Cardiac fibroblast (primary cell): ENCODE data around the gene SKI.

ENCODE experiments used
- DNase-seq, 2 donors: peaks; one replicate each; pipeline versions ENCODE4 v3.0.0 to v3.0.0-alpha.2; 2010; ENCODE audit warnings: low read depth in 2 of 2
- H3K4me3 ChIP-seq, 2 donors: replicated peaks in 1 of 2; 1 replicate in 1 of 2; 2 replicates in 1 of 2; pipeline ENCODE4 v1.5.1; 2011; ENCODE audit warnings: low read depth in 2 of 2, low read length in 2 of 2, mild to moderate bottlenecking in 2 of 2, moderate library complexity in 1 of 2
- CTCF ChIP-seq: IDR thresholded peaks from one replicate; pipeline ENCODE4 v1.5.1; 2011; ENCODE audit warnings: low read depth, mild to moderate bottlenecking, low read length, inconsistent platforms

Gene SKI

GRCh38 chr1:2297246-2298011 is 69.3 kb downstream of the SKI start:
- DNase-seq = no peak
- no peak for TF ChIP-seq CTCF
- no peak overlapping the region for H3K4me3 ChIP-seq

- no peak for TF ChIP-seq CTCF
- no peak overlapping the region for H3K4me3 ChIP-seq
- DNase-seq = no peak
Measured at GRCh38 chr1:2298685-2299084, 70.6 kb downstream of the SKI start.

GRCh38 chr1:2299131-2299627 is 71.1 kb downstream of the SKI start:
- TF ChIP-seq CTCF = no peak
- no peak overlapping the region for H3K4me3 ChIP-seq
- no peak for DNase-seq

- TF ChIP-seq CTCF = no peak
- no peak overlapping the region for H3K4me3 ChIP-seq
- DNase-seq = peak in 1 of 2 donors; percentile 25
Measured at GRCh38 chr1:2300004-2300771, 72.1 kb downstream of the SKI start.

- no peak for TF ChIP-seq CTCF
Measured at GRCh38 chr1:2300851-2301606, 72.9 kb downstream of the SKI start.

GRCh38 chr1:2301607-2302291 is 73.6 kb downstream of the SKI start:
- no peak for DNase-seq
- TF ChIP-seq CTCF = no peak
- no peak overlapping the region for H3K4me3 ChIP-seq

More at GRCh38 chr1:2300851-2301606, 72.9 kb downstream of the SKI start:
- DNase-seq = peak; percentile 71 to 82
- H3K4me3 ChIP-seq = no peak overlapping the region
